Subcutaneous abdominal adipose tissue (tissue), 5 donors: ENCODE results near the gene PEA15.

Experiments used
- H3K27ac ChIP-seq: one replicate; pipeline ENCODE4 v1.7.0; 2013; ENCODE audit warnings: low read depth, mild to moderate bottlenecking, inconsistent platforms, low read length, moderate library complexity
- H3K27me3 ChIP-seq, 5 donors: one replicate each; pipeline ENCODE4 v1.7.0; 2013; ENCODE audit warnings: low read length in 5 of 5, inconsistent platforms in 1 of 5; ENCODE audit not compliant: control insufficient read depth in 5 of 5, insufficient read depth in 4 of 5
- H3K36me3 ChIP-seq, 5 donors: one replicate each; pipeline ENCODE4 v1.7.0; 2013; ENCODE audit warnings: low read length in 5 of 5; ENCODE audit not compliant: control insufficient read depth in 5 of 5, insufficient read depth in 5 of 5
- H3K4me1 ChIP-seq, 5 donors: one replicate each; pipeline ENCODE4 v1.7.0; 2013; ENCODE audit warnings: low read length in 5 of 5, mild to moderate bottlenecking in 3 of 5, moderate library complexity in 1 of 5; ENCODE audit not compliant: control insufficient read depth in 5 of 5, insufficient read depth in 5 of 5
- H3K4me3 ChIP-seq, 5 donors: one replicate each; pipeline ENCODE4 v1.7.0; 2013; ENCODE audit warnings: low read length in 5 of 5, low read depth in 1 of 5
- H3K9ac ChIP-seq, 5 donors: one replicate each; pipeline ENCODE4 v1.7.0; 2013; ENCODE audit warnings: low read length in 5 of 5, mild to moderate bottlenecking in 4 of 5, moderate library complexity in 3 of 5
- H3K9me3 ChIP-seq, 5 donors: one replicate each; pipeline ENCODE4 v1.7.0; 2013; ENCODE audit warnings: low read length in 5 of 5; ENCODE audit not compliant: control insufficient read depth in 5 of 5
- donor health status: healthy.
- donor health status: healthy.
- donor health status: healthy.
- donor health status: healthy.
- donor health status: healthy.

Gene PEA15

DNA sequence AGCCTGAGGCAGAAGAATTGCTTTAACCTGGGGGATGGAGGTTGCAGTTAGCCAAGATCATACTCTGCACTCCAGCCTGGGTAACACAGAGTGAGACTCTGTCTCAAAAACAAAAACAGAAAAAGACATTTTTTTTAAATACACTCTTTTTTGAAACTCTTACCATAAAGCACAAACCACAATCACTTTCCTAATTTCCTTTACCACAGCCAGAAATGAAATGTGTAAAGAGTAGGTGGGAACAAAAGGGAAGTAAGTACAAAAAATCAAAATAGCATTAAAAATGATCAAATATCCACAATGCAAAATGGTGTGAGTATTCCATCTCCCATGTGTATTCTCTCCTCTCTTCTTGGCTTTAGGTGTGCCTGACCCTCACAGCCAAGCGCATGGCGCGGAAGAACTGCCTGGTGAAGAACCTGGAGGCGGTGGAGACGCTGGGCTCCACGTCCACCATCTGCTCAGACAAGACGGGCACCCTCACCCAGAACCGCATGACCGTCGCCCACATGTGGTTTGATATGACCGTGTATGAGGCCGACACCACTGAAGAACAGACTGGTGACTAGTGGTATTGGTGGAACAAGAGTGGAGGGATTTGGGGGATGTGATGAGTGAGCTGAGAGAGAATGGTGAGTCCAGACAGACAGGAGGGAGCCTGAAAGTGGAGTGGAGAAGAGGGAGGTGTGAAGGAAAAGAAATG lies 38.9 kb upstream of the PEA15 start:
- Histone ChIP-seq H3K9me3 (no peaks in the 10 kb centered on the region), H3K27ac (no peak overlapping the region), H3K27me3 (no peaks in the 10 kb centered on the region), H3K4me3 (no peak overlapping the region), H3K4me1 (peaks cover 0 to 30% (median 25%) of the 10 kb centered on the region in 5 donors), H3K9ac (no peak overlapping the region), H3K36me3 (no peaks in the 10 kb centered on the region)

GRCh38 chr1:160167056-160167455 lies 38.1 kb upstream of the PEA15 start:
- H3K27me3 ChIP-seq = no peaks in the 10 kb centered on the region
- no peak overlapping the region for H3K4me3 ChIP-seq
- H3K9ac ChIP-seq = no peak overlapping the region
- H3K36me3 ChIP-seq = no peaks in the 10 kb centered on the region
- no peak overlapping the region for H3K27ac ChIP-seq
- peaks cover 0 to 37% (median 32%) of the 10 kb centered on the region in 5 donors for H3K4me1 ChIP-seq
- no peaks in the 10 kb centered on the region for H3K9me3 ChIP-seq

DNA sequence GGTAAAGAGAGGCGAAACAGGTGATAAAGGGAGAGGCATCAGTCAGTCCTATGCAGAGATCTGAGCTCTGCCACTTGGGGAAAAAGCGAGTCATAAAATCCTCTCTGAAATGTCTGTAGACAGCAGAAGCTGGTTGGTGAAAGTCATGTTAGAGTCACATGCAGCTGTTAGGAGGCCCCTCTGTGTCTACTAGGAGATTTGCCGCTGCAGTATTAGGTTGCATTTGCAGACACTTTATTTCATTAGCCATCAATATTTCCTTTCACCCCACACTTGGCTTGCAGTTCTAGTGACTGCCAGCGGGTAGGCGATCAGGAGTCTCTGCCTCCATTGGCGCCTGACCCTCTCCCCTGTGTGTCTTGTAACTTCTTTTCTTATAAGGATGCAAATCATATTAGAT lies 37.6 kb upstream of the PEA15 start:
- peaks cover 0 to 35% (median 29%) of the 10 kb centered on the region in 5 donors for H3K4me1 ChIP-seq

DNA sequence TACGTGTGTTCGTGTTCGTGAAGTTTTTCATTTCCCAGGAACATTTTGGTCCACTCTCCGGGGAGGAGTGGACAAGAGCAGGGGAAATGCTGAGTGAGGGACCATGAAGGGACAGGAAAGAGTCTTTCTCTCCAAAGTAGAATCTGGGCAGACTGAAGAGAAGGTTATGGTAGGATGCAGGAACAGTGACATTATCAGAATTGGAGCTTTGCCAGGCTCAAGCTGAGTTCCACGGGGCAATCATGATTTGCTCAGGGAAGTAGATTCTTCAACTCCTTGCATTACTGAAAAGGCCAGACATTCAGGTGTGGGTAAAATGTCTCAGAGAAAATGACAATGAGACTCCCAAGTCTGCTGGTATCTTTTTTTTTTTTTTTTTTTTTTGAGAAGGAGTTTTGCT lies 37.2 kb upstream of the PEA15 start:
- no peak overlapping the region for H3K4me3 ChIP-seq
- H3K27ac ChIP-seq = no peak overlapping the region
- H3K9me3 ChIP-seq = no peaks in the 10 kb centered on the region
- no peak overlapping the region for H3K9ac ChIP-seq
- H3K27me3 ChIP-seq = no peaks in the 10 kb centered on the region
- no peaks in the 10 kb centered on the region for H3K36me3 ChIP-seq
- H3K4me1 ChIP-seq = peaks cover 0 to 34% (median 29%) of the 10 kb centered on the region in 5 donors

More for the DNA sequence above, 37.6 kb upstream of the PEA15 start:
- H3K27ac ChIP-seq = no peak overlapping the region
- no peaks in the 10 kb centered on the region for H3K27me3 ChIP-seq
- no peaks in the 10 kb centered on the region for H3K9me3 ChIP-seq
- no peaks in the 10 kb centered on the region for H3K36me3 ChIP-seq
- no peak overlapping the region for H3K4me3 ChIP-seq
- H3K9ac ChIP-seq = no peak overlapping the region

DNA sequence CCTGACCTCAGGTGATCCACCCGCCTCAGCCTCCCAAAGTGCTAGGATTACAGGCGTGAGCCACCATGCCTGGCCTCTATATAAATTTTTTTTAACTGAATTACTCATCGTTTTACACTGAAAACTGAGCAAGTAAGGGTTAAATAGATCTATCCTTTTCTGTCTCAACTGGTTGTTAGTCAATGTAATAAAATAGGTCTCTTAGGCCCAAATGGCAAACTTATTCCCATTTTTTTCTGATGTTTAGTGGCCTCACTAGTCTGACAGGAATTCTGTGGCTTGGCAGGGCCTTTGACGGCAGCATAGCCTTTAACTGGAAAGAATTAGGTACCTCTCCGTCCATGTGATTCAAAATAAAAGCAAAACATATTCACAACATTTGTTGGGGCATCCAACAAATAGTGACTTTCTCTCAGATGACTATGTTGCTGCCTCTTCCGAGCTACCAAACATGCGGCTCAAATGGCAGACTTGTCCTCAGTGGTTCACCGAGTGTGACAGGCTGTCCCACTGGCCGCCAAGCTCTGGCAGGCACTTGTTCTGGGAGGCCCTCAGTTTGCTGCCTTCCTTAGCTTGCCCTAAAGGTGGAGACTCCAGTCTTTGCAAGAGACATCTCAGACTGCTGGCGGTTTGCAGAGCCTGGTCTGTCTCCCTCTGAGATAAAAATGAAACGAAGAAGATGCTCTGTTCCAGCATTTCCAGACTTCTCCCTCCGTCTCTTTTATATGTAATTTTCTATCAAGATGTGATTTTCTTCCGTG lies 36.4 kb upstream of the PEA15 start:
- Histone ChIP-seq H3K27me3 (no peaks in the 10 kb centered on the region), H3K9me3 (no peaks in the 10 kb centered on the region), H3K4me1 (peaks cover 0 to 34% (median 29%) of the 10 kb centered on the region in 5 donors), H3K9ac (no peak overlapping the region), H3K27ac (peak overlapping the region; percentile 4), H3K4me3 (no peak overlapping the region), H3K36me3 (no peaks in the 10 kb centered on the region)

GRCh38 chr1:160169553-160170399 lies 35.4 kb upstream of the PEA15 start:
- H3K9me3 ChIP-seq = no peaks in the 10 kb centered on the region
- H3K4me1 ChIP-seq = peaks cover 0 to 36% (median 29%) of the 10 kb centered on the region in 5 donors
- no peaks in the 10 kb centered on the region for H3K27me3 ChIP-seq
- no peak overlapping the region for H3K9ac ChIP-seq
- no peak overlapping the region for H3K4me3 ChIP-seq
- no peaks in the 10 kb centered on the region for H3K36me3 ChIP-seq
- peak overlapping the region; percentile 4 for H3K27ac ChIP-seq

DNA sequence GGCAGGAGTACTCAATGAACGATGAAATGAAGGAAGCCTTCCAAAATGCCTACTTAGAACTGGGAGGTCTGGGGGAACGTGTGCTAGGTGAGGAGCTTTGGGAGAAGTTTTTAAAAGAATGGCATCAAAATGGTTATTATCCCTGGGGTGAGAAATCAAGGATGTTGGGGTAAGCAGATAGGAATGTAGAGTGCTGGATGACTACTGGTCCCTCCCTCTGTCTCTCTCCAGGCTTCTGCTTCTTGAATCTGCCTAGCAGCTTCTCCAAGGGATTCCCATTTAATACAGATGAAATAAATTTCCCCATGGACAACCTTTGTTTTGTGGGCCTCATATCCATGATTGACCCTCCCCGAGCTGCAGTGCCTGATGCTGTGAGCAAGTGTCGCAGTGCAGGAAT lies 33.8 kb upstream of the PEA15 start:
- no peaks in the 10 kb centered on the region for H3K36me3 ChIP-seq
- H3K9ac ChIP-seq = no peak overlapping the region
- no peak overlapping the region for H3K27ac ChIP-seq
- H3K9me3 ChIP-seq = no peaks in the 10 kb centered on the region
- H3K27me3 ChIP-seq = no peaks in the 10 kb centered on the region
- H3K4me3 ChIP-seq = no peak overlapping the region
- peaks cover 0 to 38% (median 29%) of the 10 kb centered on the region in 5 donors for H3K4me1 ChIP-seq

GRCh38 chr1:160171980-160172379 lies 33.2 kb upstream of the PEA15 start:
- Histone ChIP-seq H3K4me3 (no peak overlapping the region), H3K36me3 (no peaks in the 10 kb centered on the region), H3K9me3 (no peaks in the 10 kb centered on the region), H3K27ac (no peak overlapping the region), H3K27me3 (no peaks in the 10 kb centered on the region), H3K4me1 (peaks cover 0 to 39% (median 29%) of the 10 kb centered on the region in 5 donors), H3K9ac (no peak overlapping the region)

DNA sequence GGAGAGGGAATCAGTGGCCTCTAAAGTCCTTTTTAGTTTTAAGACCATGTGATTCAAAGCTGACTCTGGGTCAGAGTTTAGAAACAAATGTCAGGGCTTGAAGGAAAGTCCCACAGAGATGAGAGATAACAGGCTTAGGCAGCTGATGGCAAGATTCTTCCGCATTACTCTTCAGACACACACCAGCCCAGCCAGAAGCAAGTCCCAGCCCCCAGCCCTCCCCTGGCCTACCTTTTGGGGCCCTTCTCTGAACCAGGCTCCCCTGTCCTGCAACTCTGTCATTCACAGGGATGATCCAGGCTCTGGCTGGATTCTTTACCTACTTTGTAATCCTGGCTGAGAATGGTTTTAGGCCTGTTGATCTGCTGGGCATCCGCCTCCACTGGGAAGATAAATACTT lies 28.0 kb upstream of the PEA15 start:
- H3K27me3 ChIP-seq = no peaks in the 10 kb centered on the region
- no peak overlapping the region for H3K4me3 ChIP-seq
- no peaks in the 10 kb centered on the region for H3K36me3 ChIP-seq
- H3K9ac ChIP-seq = peak overlapping the region in 2 of 5 donors; percentile 19 to 24
- peaks cover 0 to 19% (median 6%) of the 10 kb centered on the region in 5 donors for H3K4me1 ChIP-seq
- peak overlapping the region; percentile 70 for H3K27ac ChIP-seq
- H3K9me3 ChIP-seq = no peaks in the 10 kb centered on the region
